ENCODE data around the gene NEK10. TPM values are rescaled to one million over a fixed set of nuclear protein-coding genes. Genes with fewer than 3 reads are reported as not detected.
"Not testable (repeated sequence)": the region's sequence is repeated elsewhere in the genome, so short reads cannot be mapped to it uniquely, and the experiment has no call there.

Gene NEK10
- total RNA-seq, 1 donor from 2014 or later: 9.4 TPM

GRCh38 chr3:27340534-27340933 is 28.6 kb downstream of the NEK10 start:
- intact Hi-C loops (cut with DNase I): no loop called here
- DNase-seq (no peak), ATAC-seq (no peak)
- Histone ChIP-seq H3K27me3 (ENCODE audit: low read depth) (no peaks in the 10 kb centered on the region), H3K4me3 (no peak overlapping the region), H3K9me3 (no peaks in the 10 kb centered on the region), H3K4me1 (no peaks in the 10 kb centered on the region), H3K36me3 (no peaks in the 10 kb centered on the region), H3K27ac (no peak overlapping the region)
- no peak for TF ChIP-seq CTCF (IDR thresholded peaks at IDR 0.05)

DNA sequence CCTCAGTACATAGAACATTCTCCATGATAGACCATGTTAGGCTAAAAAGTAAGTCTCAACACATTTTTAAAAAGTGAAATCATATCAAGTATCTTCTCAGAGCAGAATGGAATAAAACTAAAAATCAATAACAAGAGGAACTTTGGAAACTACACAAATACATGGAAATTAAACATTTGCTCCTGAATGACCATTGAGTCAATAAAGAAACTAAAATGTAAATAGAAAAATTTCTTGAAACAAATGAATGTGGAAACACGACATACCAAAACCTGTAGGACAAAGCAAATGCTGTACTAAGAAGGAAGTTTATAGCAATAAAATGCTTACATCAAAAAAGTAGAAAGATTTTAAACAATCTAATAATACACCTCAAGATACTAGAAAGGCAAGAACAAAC is 33.6 kb downstream of the NEK10 start:
- no peaks in the 10 kb centered on the region for H3K36me3 ChIP-seq
- no peak for DNase-seq
- no peaks in the 10 kb centered on the region for H3K4me1 ChIP-seq
- no peak for ATAC-seq
- intact Hi-C loops (cut with DNase I): no loop called here
- TF ChIP-seq CTCF (IDR thresholded peaks at IDR 0.05): no peak
- no peaks in the 10 kb centered on the region for H3K9me3 ChIP-seq
- no peaks in the 10 kb centered on the region for H3K27me3 ChIP-seq (ENCODE audit: low read depth)
- H3K27ac ChIP-seq: no peak overlapping the region
- no peak overlapping the region for H3K4me3 ChIP-seq

- no peak for ATAC-seq
- no peak for TF ChIP-seq CTCF (IDR thresholded peaks at IDR 0.05)
- H3K9me3 ChIP-seq: no peaks in the 10 kb centered on the region
- no peaks in the 10 kb centered on the region for H3K4me1 ChIP-seq
- H3K36me3 ChIP-seq: no peaks in the 10 kb centered on the region
- no peaks in the 10 kb centered on the region for H3K27me3 ChIP-seq (ENCODE audit: low read depth)
- H3K27ac ChIP-seq: no peak overlapping the region
- H3K4me3 ChIP-seq: no peak overlapping the region
- intact Hi-C loops (cut with DNase I): no loop called here
- DNase-seq: no peak
Observed at GRCh38 chr3:27333843-27334242, 35.3 kb downstream of the NEK10 start.

- DNase-seq; ATAC-seq; H3K4me3 ChIP-seq; H3K27ac ChIP-seq; H3K4me1 ChIP-seq; H3K36me3 ChIP-seq; H3K27me3 ChIP-seq (ENCODE audit: low read depth); H3K9me3 ChIP-seq; intact Hi-C loops (cut with DNase I): not testable (repeated sequence)
Observed at GRCh38 chr3:27328982-27329762, 40.0 kb downstream of the NEK10 start.

- Histone ChIP-seq H3K27ac (no peak overlapping the region), H3K36me3 (no peaks in the 10 kb centered on the region), H3K4me1 (peaks cover 8% of the 10 kb centered on the region), H3K9me3 (no peaks in the 10 kb centered on the region), H3K27me3 (ENCODE audit: low read depth) (no peaks in the 10 kb centered on the region), H3K4me3 (no peak overlapping the region)
- ATAC-seq: peak; percentile 25 to 52
- no peak for DNase-seq
- TF ChIP-seq CTCF (IDR thresholded peaks at IDR 0.05): no peak
- intact Hi-C loops (cut with DNase I): no loop called here
Observed at GRCh38 chr3:27326629-27327545, 42.3 kb downstream of the NEK10 start.

GRCh38 chr3:27326202-27326601 is 43.0 kb downstream of the NEK10 start:
- intact Hi-C loops (cut with DNase I): no loop called here
- Histone ChIP-seq H3K9me3 (no peaks in the 10 kb centered on the region), H3K36me3 (no peaks in the 10 kb centered on the region), H3K27ac (peak overlapping the region; percentile 7), H3K4me1 (peaks cover 8% of the 10 kb centered on the region), H3K4me3 (no peak overlapping the region), H3K27me3 (ENCODE audit: low read depth) (no peaks in the 10 kb centered on the region)
- TF ChIP-seq CTCF (IDR thresholded peaks at IDR 0.05): no peak
- ATAC-seq: no peak
- no peak for DNase-seq

All from lower lobe of right lung (tissue), 2 donors.